H1 (cell line): ENCODE data around the gene ARSI. TPM values are rescaled to one million over a fixed set of nuclear protein-coding genes. Genes with fewer than 3 reads are reported as not detected.

Experiments used
- CEBPB ChIP-seq: IDR thresholded peaks from 2 replicates; pipeline ENCODE4 v1.6.1; 2012; ENCODE audit warnings: low read depth, low read length
- EGR1 ChIP-seq: IDR thresholded peaks from 2 replicates; pipeline ENCODE4 v1.6.1; 2011; ENCODE audit warnings: low read depth, low read length, borderline replicate concordance
- PHF8 ChIP-seq: fragments of 200-600 bp; sonication (generic); conservative IDR thresholded peaks from 2 replicates; pipeline ENCODE4 v1.7.1; 2012; ENCODE audit warnings: low read depth, mild to moderate bottlenecking, inconsistent platforms, low read length, moderate library complexity
- RBBP5 ChIP-seq: IDR thresholded peaks from 2 replicates; pipeline ENCODE4 v1.7.1; 2012; ENCODE audit warnings: low read depth, mild to moderate bottlenecking, inconsistent platforms, low read length, moderate library complexity, borderline replicate concordance
- SP4 ChIP-seq: IDR thresholded peaks from 2 replicates; pipeline ENCODE4 v1.6.1; 2012; ENCODE audit warnings: low read length, inconsistent platforms
- SRF ChIP-seq: IDR thresholded peaks from 2 replicates; pipeline ENCODE4 v1.6.1; 2011; ENCODE audit warnings: mild to moderate bottlenecking, low read depth, low read length, moderate library complexity
- TAF7 ChIP-seq: optimal IDR thresholded peaks from 2 replicates; pipeline ENCODE3; 2011; ENCODE audit warnings: low read depth, mild to moderate bottlenecking, inconsistent platforms, low read length, moderate library complexity, borderline replicate concordance
- polyA plus RNA-seq, 7 experiments: library from polyadenylated mRNA; depleted of rRNA in 3 of 7; stranded (reverse) in 5 of 7; unstranded in 2 of 7; fragments of >200 nt in 5 of 7; fragments of 200-250 nt in 2 of 7; gene quantifications; 1 replicate in 5 of 7; 2 replicates in 1 of 7; 4 replicates in 1 of 7; pipeline versions ENCODE4 v1.2.1 to v1.2.3, GENCODE V29; 2011 to 2013; ENCODE audit warnings: missing spikeins in 2 of 7, mixed read lengths in 2 of 7
- total RNA-seq: library from RNA; stranded (reverse); fragmentation: NEBNext Ultra II Directional; extraction: Animal tissue kit (Norgen Biotek cat#: 25700); gene quantifications from 2 replicates; pipeline ENCODE4 v1.2.1, GENCODE V29; 2021

ARSI gene
- total and polyA plus RNA-seq, 2 of the 8 experiments (the other 6 are each of a cell fraction or from before 2014, with no cell fraction given) = 4.5 to 6.7 TPM

DNA sequence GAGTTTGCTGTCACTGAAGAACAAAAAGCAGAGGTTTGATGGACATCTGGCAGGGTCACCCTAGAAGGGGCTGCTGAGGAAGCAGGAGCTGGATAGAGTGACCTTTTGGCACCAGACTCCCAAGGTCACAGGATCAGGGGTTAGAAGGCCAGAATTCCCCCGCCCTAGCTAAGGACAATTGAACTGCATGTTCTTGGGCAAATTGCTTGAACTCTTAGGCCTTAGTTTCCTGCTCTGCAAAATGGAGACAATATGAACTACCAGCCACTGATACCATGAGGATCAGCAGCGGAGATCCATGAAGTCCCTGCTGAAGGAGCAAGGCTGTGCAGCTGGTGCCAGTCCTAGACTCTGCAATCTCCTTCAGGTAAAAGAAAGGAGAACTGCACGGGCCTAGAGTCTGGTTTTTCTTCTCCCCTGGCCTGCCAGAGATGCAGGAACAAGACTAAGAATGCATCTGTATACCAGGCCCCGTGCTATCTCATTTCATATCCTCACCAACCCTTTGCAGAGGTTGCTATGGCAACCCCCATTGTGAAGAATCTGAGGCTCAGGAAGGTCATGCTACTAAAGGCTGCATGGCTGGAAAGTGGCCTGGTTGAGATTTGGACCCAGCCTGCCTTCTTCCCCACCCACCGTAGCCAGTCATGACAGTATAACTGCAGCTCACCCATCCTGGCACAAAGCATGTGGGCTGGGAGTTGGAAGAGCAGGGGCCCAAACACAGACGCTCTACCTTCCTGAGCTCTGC, 46.9 kb downstream of the ARSI start (continued):
- TF ChIP-seq RBBP5 = no peak
- TF ChIP-seq SP4 = no peak
- TF ChIP-seq PHF8 = no peak
- no peak for TF ChIP-seq CEBPB
- no peak for TF ChIP-seq EGR1
- TF ChIP-seq TAF7 = no peak
- no peak for TF ChIP-seq SRF
- TF ChIP-seq, all 59 proteins: peak for 0
